Neural progenitor cell (in vitro differentiated cells): ENCODE measurements around the gene PDCD7. TPM values are rescaled to one million over a fixed set of nuclear protein-coding genes. Genes with fewer than 3 reads are reported as not detected.
"Not testable (repeated sequence)": the region's sequence is repeated elsewhere in the genome, so short reads cannot be mapped to it uniquely, and the experiment has no call there.

Source experiments
- DNase-seq: peaks from one replicate; pipeline ENCODE4 v3.0.0-alpha.2; 2016; ENCODE audit warnings: low spot score
- H2AFZ ChIP-seq: fragments of 200-600 bp; sonication (generic); replicated peaks from 2 replicates; pipeline ENCODE4 v1.6.1; 2016; ENCODE audit warnings: antibody characterized with exemption
- H3F3A ChIP-seq: fragments of 200-600 bp; sonication (generic); 2 replicates; pipeline ENCODE4 v1.6.1; 2016; ENCODE audit warnings: antibody characterized with exemption, low read depth
- H3K27ac ChIP-seq: fragments of 200-600 bp; sonication (generic); 2 replicates; pipeline ENCODE4 v1.5.1; 2016; ENCODE audit warnings: mild to moderate bottlenecking
- H3K27me3 ChIP-seq: fragments of 200-600 bp; sonication (generic); 2 replicates; pipeline ENCODE4 v1.6.1; 2016; ENCODE audit warnings: mild to moderate bottlenecking, moderate library complexity
- H3K36me3 ChIP-seq: fragments of 200-600 bp; sonication (generic); 2 replicates; pipeline ENCODE4 v1.5.1; 2016
- H3K4me1 ChIP-seq: fragments of 200-600 bp; sonication (generic); 2 replicates; pipeline ENCODE4 v1.6.1; 2016; ENCODE audit warnings: mixed run types
- H3K4me2 ChIP-seq: fragments of 200-600 bp; sonication (generic); 2 replicates; pipeline ENCODE4 v1.6.1; 2016
- H3K4me3 ChIP-seq: fragments of 200-600 bp; sonication (generic); 2 replicates; pipeline ENCODE4 v1.5.1; 2016
- H3K79me2 ChIP-seq: fragments of 200-600 bp; sonication (generic); 2 replicates; pipeline ENCODE4 v1.6.1; 2016; ENCODE audit warnings: low read depth
- H3K9ac ChIP-seq: fragments of 200-600 bp; sonication (generic); 2 replicates; pipeline ENCODE4 v1.6.1; 2016
- H3K9me3 ChIP-seq: fragments of 200-600 bp; sonication (generic); 2 replicates; pipeline ENCODE4 v1.5.1; 2016; ENCODE audit warnings: low read depth
- H4K20me1 ChIP-seq: fragments of 200-600 bp; sonication (generic); 2 replicates; pipeline ENCODE4 v1.6.1; 2016; ENCODE audit warnings: low read depth
- H3K27ac Mint-ChIP-seq: 3 replicates; pipeline ENCODE4 v1.8.0; 2021; ENCODE audit warnings: mixed read lengths
- H3K27me3 Mint-ChIP-seq: 2 replicates; pipeline ENCODE4 v1.8.0; 2022; ENCODE audit warnings: low read depth, mild to moderate bottlenecking, inconsistent platforms, moderate library complexity, mixed read lengths; ENCODE audit not compliant: insufficient read depth
- H3K36me3 Mint-ChIP-seq: 3 replicates; pipeline ENCODE4 v1.8.0; 2021; ENCODE audit warnings: mixed read lengths
- H3K4me1 Mint-ChIP-seq: 3 replicates; pipeline ENCODE4 v1.8.0; 2021; ENCODE audit warnings: mixed read lengths
- H3K4me3 Mint-ChIP-seq: 3 replicates; pipeline ENCODE4 v1.8.0; 2021; ENCODE audit warnings: mild to moderate bottlenecking, moderate library complexity, mixed read lengths
- H3K9me3 Mint-ChIP-seq: 3 replicates; pipeline ENCODE4 v1.8.0; 2020; ENCODE audit warnings: mixed read lengths
- CTCF ChIP-seq: fragments of 200-600 bp; sonication (generic); IDR thresholded peaks from 2 replicates; pipeline ENCODE4 v1.5.1; 2017; ENCODE audit warnings: antibody characterized with exemption, mild to moderate bottlenecking
- EZH2 ChIP-seq: fragments of 200-600 bp; sonication (generic); IDR thresholded peaks from 2 replicates; pipeline ENCODE4 v1.6.1; 2017; ENCODE audit warnings: antibody characterized with exemption, mild to moderate bottlenecking, moderate library complexity
- EZH2phosphoT487 ChIP-seq: fragments of 200-600 bp; sonication (generic); IDR thresholded peaks from 2 replicates; pipeline ENCODE4 v1.6.1; 2017; ENCODE audit warnings: antibody characterized with exemption
- total RNA-seq: library from RNA; depleted of rRNA; stranded (reverse); fragments of >200 nt; gene quantifications from 2 replicates; pipeline ENCODE4 v1.2.3, GENCODE V29; 2015; ENCODE audit warnings: low replicate concordance

PDCD7 gene
- total RNA-seq, 1 donor from 2014 or later: 24.7 TPM

GRCh38 chr15:65095011-65095746, 38.4 kb downstream of the PDCD7 start:
- no peaks in the 10 kb centered on the region for H3F3A ChIP-seq
- no peak overlapping the region for H3K27ac ChIP-seq
- no peak for TF ChIP-seq CTCF
- no peak for TF ChIP-seq EZH2phosphoT487
- no peak for TF ChIP-seq EZH2
- H3K9me3 ChIP-seq: no peaks in the 10 kb centered on the region
- H4K20me1 ChIP-seq: no peaks in the 10 kb centered on the region
- peaks cover 2% of the 10 kb centered on the region for H3K27me3 Mint-ChIP-seq
- H3K4me3 ChIP-seq: no peak overlapping the region
- H3K27me3 ChIP-seq: no peaks in the 10 kb centered on the region
- H3K4me2 ChIP-seq: no peak overlapping the region
- no peak overlapping the region for H3K9ac ChIP-seq
- H3K4me1 Mint-ChIP-seq: peaks cover 9% of the 10 kb centered on the region
- no peak overlapping the region for H3K4me3 Mint-ChIP-seq
- H3K36me3 ChIP-seq: no peaks in the 10 kb centered on the region
- no peaks in the 10 kb centered on the region for H3K4me1 ChIP-seq
- H3K79me2 ChIP-seq: no peaks in the 10 kb centered on the region
- H3K36me3 Mint-ChIP-seq: peaks cover 15% of the 10 kb centered on the region
- peak overlapping the region; percentile 44 for H3K27ac Mint-ChIP-seq
- no peak overlapping the region for H2AFZ ChIP-seq
- H3K9me3 Mint-ChIP-seq: no peaks in the 10 kb centered on the region
- no peak for DNase-seq

GRCh38 chr15:65094294-65094995, 39.2 kb downstream of the PDCD7 start:
- H3K27me3 Mint-ChIP-seq: peaks cover 3% of the 10 kb centered on the region
- H3K4me1 ChIP-seq: peaks cover 1% of the 10 kb centered on the region
- no peaks in the 10 kb centered on the region for H3K27me3 ChIP-seq
- H3K4me1 Mint-ChIP-seq: peaks cover 10% of the 10 kb centered on the region
- H3K4me3 ChIP-seq: no peak overlapping the region
- no peaks in the 10 kb centered on the region for H3K9me3 Mint-ChIP-seq
- H3F3A ChIP-seq: peaks cover 3% of the 10 kb centered on the region
- H3K36me3 Mint-ChIP-seq: peaks cover 15% of the 10 kb centered on the region
- H3K9me3 ChIP-seq: no peaks in the 10 kb centered on the region
- no peak overlapping the region for H3K9ac ChIP-seq
- no peak overlapping the region for H2AFZ ChIP-seq
- no peaks in the 10 kb centered on the region for H3K79me2 ChIP-seq
- no peak overlapping the region for H3K4me3 Mint-ChIP-seq
- H3K4me2 ChIP-seq: no peak overlapping the region
- H3K36me3 ChIP-seq: no peaks in the 10 kb centered on the region
- H3K27ac ChIP-seq: no peak overlapping the region
- no peaks in the 10 kb centered on the region for H4K20me1 ChIP-seq
- H3K27ac Mint-ChIP-seq: no peak overlapping the region
- TF ChIP-seq EZH2: no peak
- no peak for TF ChIP-seq CTCF
- no peak for TF ChIP-seq EZH2phosphoT487
- no peak for DNase-seq

- H3K4me3 ChIP-seq, H3K9me3 Mint-ChIP-seq, H3K27me3 ChIP-seq, H3K27me3 Mint-ChIP-seq, H2AFZ ChIP-seq, H3K4me2 ChIP-seq, H3K79me2 ChIP-seq, H3K36me3 ChIP-seq, H3F3A ChIP-seq, H3K9ac ChIP-seq, H3K9me3 ChIP-seq, H3K4me3 Mint-ChIP-seq, DNase-seq, H4K20me1 ChIP-seq, H3K4me1 ChIP-seq, H3K27ac Mint-ChIP-seq, H3K27ac ChIP-seq: not testable (repeated sequence)
- Mint-ChIP-seq H3K36me3 (peaks cover 12% of the 10 kb centered on the region), H3K4me1 (peaks cover 17% of the 10 kb centered on the region)
These were observed 39.8 kb downstream of the PDCD7 start for GRCh38 chr15:65093793-65094170.
